Measurements from ENCODE around the gene FMNL2. TPM values are rescaled to one million over a fixed set of nuclear protein-coding genes. Genes with fewer than 3 reads are reported as not detected.

Gene FMNL2
- total RNA-seq, 1 donor from 2014 or later: 12.0 TPM

- Histone ChIP-seq H3K4me1 (no peaks in the 10 kb centered on the region), H3K27me3 (no peaks in the 10 kb centered on the region), H3K4me3 (no peak overlapping the region), H3K9me3 (no peaks in the 10 kb centered on the region), H3K36me3 (no peaks in the 10 kb centered on the region), H3K27ac (no peak overlapping the region)
- TF ChIP-seq CTCF (IDR thresholded peaks at IDR 0.05): no peak
- intact Hi-C loops (cut with DNase I): no loop called here
- DNase-seq (ENCODE audit: low spot score in 2 of 2): no peak
These were observed 31.0 kb upstream of the FMNL2 start for GRCh38 chr2:152303951-152304350.

- Histone ChIP-seq H3K27me3 (no peaks in the 10 kb centered on the region), H3K9me3 (no peaks in the 10 kb centered on the region), H3K4me1 (no peaks in the 10 kb centered on the region), H3K4me3 (no peak overlapping the region), H3K36me3 (no peaks in the 10 kb centered on the region), H3K27ac (no peak overlapping the region)
- DNase-seq (ENCODE audit: low spot score in 2 of 2): no peak
- no peak for TF ChIP-seq CTCF (IDR thresholded peaks at IDR 0.05)
- intact Hi-C loops (cut with DNase I): no loop called here
These were observed 30.1 kb upstream of the FMNL2 start for GRCh38 chr2:152304836-152305235.

GRCh38 chr2:152307863-152308262 lies 27.1 kb upstream of the FMNL2 start:
- no peaks in the 10 kb centered on the region for H3K4me1 ChIP-seq
- DNase-seq (ENCODE audit: low spot score in 2 of 2): no peak
- no peaks in the 10 kb centered on the region for H3K9me3 ChIP-seq
- H3K27ac ChIP-seq: no peak overlapping the region
- no peaks in the 10 kb centered on the region for H3K36me3 ChIP-seq
- no peak for TF ChIP-seq CTCF (IDR thresholded peaks at IDR 0.05)
- intact Hi-C loops (cut with DNase I): no loop called here
- no peaks in the 10 kb centered on the region for H3K27me3 ChIP-seq
- no peak overlapping the region for H3K4me3 ChIP-seq

- TF ChIP-seq CTCF (IDR thresholded peaks at IDR 0.05): no peak
- H3K9me3 ChIP-seq: no peaks in the 10 kb centered on the region
- no peaks in the 10 kb centered on the region for H3K27me3 ChIP-seq
- no peak overlapping the region for H3K27ac ChIP-seq
- no peak overlapping the region for H3K4me3 ChIP-seq
- DNase-seq (ENCODE audit: low spot score in 2 of 2): no peak
- intact Hi-C loops (cut with DNase I): no loop called here
- no peaks in the 10 kb centered on the region for H3K4me1 ChIP-seq
- no peaks in the 10 kb centered on the region for H3K36me3 ChIP-seq
These were observed 25.4 kb upstream of the FMNL2 start for GRCh38 chr2:152309352-152310214.

- no peak for TF ChIP-seq CTCF (IDR thresholded peaks at IDR 0.05)
- Histone ChIP-seq H3K4me1 (no peaks in the 10 kb centered on the region), H3K4me3 (no peak overlapping the region), H3K9me3 (peaks cover 0 to 12% of the 10 kb centered on the region in 2 donors), H3K36me3 (no peaks in the 10 kb centered on the region), H3K27me3 (no peaks in the 10 kb centered on the region), H3K27ac (no peak overlapping the region)
- intact Hi-C loops (cut with DNase I): no loop called here
- DNase-seq (ENCODE audit: low spot score in 2 of 2): no peak
These were observed 15.0 kb upstream of the FMNL2 start for GRCh38 chr2:152319822-152320570.
